NCI-H146 treated with DMSO at 0.1 percent for 48 hours (cell line): ENCODE results near the gene SCN9A.

Experiments
- DNase-seq: peaks from one replicate; lab custom pipeline; 2025; ENCODE audit not compliant: unreplicated experiment; lab: John Stamatoyannopoulos, UW

SCN9A gene

DNA sequence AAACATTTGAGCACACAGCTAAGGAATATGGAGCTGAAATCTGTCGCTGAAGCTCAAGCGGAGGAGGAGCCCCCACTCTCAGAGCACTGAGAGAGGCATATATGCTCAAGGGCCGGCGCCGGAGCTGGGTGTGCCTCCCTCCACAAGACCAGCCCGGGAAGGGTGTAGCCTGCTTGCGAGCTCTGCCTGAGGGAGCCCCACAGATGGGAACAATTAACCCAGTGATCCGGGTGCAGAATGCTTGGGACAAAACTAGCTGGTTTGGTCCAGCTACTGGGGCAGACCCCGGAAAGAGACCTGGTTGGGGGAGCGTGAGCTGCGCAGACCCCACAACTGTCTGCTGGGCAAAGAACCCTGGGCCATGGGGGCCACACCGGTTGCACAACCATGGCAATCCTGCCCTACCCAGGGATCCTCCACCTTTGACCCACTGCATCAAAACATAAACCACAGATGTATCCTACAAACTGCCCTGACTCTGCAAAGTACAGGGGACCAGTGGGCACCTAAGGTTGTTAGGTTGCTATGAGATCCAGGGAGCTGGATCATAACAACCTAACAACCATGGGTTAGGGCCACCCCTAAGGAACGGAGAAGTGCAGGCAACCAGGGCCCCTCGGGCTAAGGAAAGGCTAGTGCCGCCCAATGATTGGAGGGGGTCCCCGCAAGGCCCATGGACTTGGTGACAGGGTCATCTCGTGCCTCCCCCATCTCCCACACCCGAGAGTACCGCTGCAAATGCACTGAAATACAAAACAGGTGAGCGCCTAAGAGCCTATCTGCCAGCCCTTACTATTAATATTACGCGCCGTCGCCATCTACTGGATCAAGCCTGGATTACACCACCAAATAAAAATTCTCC, 194.6 kb downstream of the SCN9A start:
- peak; percentile 36 for DNase-seq

GRCh38 chr2:166179201-166179600, 196.5 kb downstream of the SCN9A start:
- no peak for DNase-seq

DNA sequence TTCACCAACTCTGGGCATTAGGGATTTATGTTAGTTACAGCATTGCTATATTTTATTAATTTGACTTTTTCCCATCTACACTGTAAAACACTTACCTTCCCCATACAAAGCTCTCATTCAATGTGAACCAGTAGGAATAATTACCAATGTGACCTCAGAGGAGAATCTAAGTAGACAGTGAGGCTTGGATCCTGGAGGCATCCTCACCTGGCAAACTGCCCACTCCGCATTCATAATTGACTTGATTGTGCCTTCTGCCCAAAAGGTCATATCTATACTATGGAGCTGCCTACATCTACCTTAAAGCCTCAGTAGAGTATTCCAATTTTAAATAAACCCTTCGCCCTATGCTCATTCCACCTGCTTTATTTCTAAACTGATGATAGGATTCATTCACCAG, 202.5 kb downstream of the SCN9A start:
- peak; percentile 34 for DNase-seq

- no peak for DNase-seq
Observed at GRCh38 chr2:166171216-166171615, 204.5 kb downstream of the SCN9A start.

GRCh38 chr2:166170356-166170755, 205.4 kb downstream of the SCN9A start:
- DNase-seq: no peak

GRCh38 chr2:166167449-166167848, 208.3 kb downstream of the SCN9A start:
- no peak for DNase-seq

GRCh38 chr2:166163775-166164174, 212.0 kb downstream of the SCN9A start:
- DNase-seq: no peak

DNA sequence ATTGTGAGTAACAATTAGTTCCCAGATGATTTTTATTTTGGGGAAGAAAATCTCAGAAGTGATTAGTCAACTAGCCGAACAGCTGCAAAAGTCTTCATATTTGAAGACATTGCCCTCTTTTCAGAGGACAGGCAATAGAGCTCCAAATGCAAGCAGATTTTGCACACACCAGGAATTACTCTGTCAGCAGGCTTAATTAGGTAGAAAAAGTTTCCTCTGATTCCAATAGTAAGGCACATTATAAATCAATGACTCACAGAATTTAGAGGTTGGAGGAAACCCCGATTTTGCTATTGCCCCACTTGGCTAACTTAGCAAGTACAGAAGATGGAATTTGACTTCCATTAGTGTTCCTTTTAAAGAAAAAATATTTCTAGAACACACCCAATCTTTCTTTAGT, 217.2 kb downstream of the SCN9A start:
- no peak for DNase-seq

DNA sequence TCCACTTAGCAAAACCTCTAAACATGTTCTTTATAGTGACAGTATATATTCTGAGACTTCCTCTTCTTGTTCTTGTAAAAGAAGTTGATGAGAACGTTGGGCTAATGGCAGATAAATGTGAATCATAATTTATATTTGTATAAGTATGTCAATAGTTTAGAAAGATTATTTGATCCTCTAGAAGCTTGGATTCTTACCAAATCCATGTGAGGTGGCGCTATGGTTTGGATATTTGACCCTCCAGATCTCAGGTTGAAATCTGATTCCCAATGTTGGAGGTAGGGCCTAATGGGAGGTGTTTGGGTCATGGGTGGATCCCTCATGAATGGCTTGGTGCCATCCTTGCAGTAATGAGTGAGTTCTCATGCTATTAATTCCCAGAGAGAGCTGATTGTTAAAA, 218.2 kb downstream of the SCN9A start:
- DNase-seq: no peak

DNA sequence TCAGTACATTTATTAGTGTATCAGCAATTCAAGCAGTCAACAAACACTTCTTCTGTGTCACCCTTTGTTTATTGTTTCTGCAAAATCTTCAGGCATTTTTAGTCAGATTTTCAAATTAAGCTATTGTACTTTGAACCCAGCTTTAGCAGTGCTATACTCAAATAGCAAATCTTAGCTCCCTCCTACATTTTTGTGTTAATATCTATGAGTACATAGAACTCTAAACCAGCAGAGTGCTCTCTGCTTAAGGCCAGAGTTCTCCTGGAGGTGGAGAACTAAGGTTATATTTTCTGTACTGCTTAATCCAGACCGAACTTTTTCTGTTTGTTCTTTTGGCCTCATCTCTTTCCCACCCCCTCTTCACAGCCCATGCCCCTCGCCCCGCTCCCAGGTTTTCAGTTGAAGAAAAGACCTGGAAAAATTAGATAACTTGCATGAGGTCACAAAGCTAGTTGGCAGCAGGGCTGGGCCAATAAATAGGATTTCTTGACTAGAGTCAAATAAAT, 218.7 kb downstream of the SCN9A start:
- DNase-seq: no peak

- no peak for DNase-seq
Observed at GRCh38 chr2:166155589-166155988, 220.2 kb downstream of the SCN9A start.

- DNase-seq: no peak
Observed at GRCh38 chr2:166154685-166155338, 220.9 kb downstream of the SCN9A start.

GRCh38 chr2:166152064-166152463, 223.7 kb downstream of the SCN9A start:
- no peak for DNase-seq

DNA sequence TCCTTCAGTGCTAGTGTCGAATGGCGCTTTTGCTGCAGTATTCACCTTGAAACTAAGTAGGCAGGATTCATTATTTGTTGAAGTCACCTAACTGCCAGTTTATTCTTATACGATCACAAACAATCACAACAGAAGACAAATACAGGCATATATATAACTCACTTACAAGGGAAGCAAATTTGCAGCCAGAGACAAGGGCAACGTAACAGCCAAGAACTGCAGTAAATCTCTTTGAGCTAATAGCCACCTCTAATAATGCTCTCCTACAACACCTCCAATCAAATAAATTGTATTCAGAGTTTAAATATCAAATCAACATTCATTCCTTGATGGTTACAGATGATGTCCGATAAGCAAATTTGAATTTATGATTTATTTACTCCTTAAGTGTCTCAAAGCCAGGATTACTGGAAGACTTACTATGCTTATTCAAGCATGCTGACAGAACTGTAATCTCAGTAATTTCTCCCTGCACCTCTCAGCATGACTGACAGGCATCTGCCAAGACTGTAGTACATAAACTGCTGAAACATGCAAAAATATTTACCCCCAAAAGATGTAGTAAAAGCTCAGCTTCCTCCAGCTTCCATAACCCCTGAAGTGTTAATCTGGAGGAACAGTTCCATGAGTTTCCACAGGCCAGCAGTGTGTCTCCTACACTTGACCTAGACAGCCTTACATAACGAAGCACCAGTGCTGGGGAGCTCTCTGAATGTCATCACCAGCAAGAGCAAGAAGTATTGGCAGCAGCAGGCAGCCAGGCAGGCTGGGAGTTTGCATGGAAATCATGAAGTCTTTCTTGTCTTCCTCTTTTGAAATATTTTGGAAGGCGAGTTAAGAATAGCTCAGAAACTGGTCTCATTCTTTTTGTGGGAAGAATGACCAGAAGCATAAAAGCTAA, 227.0 kb downstream of the SCN9A start:
- DNase-seq: no peak

DNA sequence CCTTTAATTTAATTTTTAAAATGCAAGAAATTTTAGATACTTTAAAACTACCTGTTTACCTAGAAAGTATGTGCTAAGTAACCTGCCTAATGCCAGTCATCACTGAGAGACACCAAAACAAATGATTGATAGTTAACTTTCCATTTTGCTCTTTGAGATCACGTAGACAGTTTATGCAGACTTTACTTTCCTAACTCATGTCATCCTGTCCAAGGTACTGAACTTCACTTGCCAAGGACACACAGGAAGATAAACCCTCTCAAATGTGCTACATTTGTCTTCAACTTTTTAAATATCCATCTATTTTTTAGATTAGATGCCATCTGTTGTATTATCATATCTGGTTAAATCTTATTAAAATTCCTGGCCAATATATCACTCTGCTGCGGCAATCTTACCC, 227.9 kb downstream of the SCN9A start:
- no peak for DNase-seq
